ENCODE measurements around the gene RPGRIP1L. TPM values are rescaled to one million over a fixed set of nuclear protein-coding genes. Genes with fewer than 3 reads are reported as not detected.
"Not testable (repeated sequence)": the region's sequence is repeated elsewhere in the genome, so short reads cannot be mapped to it uniquely, and the experiment has no call there.

Gene RPGRIP1L
- total and polyA plus RNA-seq, 12 donors: 2.6 to 11.6 (median 6.6) TPM

DNA sequence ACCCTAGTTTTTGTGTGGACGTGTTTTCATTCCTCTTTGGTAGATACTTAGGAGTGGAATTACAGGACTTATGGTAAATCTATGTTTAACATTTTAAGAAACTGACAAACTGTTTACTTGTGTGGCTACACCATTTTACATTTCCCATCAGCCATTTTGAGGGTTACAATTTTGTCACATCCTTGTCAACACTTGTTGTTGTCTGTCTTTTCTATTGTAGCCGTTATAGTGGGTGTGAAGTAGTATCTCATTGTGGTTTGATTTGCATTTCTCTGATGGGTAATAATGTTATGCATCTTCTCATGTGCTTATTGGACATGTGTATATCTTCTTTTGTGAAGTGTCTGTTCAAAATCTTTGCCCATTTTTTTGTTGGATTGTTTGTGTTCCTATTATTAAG, 4.8 kb upstream of the RPGRIP1L start:
- 85 to 91% (median 88%) methylated on average over 2 of the region's 2 CpGs for WGBS, 4 donors
- TF ChIP-seq CTCF (IDR thresholded peaks at IDR 0.05): no peak
- TF ChIP-seq POLR2A (IDR thresholded peaks at IDR 0.05): no peak
- Histone ChIP-seq H3K27me3 (no peaks in the 10 kb centered on the region), H3K9me3 (replicated peaks in 1 of 3) (no peaks in the 10 kb centered on the region), H3K36me3 (replicated peaks in 1 of 2) (no peaks in the 10 kb centered on the region), H3K4me1 (replicated peaks in 1 of 2) (peaks cover 17 to 40% of the 10 kb centered on the region in 2 donors), H3K27ac (no peak overlapping the region), H3K4me3 (no peak overlapping the region)
- intact Hi-C loops (cut with DNase I): no loop called here
- no peak for DNase-seq

DNA sequence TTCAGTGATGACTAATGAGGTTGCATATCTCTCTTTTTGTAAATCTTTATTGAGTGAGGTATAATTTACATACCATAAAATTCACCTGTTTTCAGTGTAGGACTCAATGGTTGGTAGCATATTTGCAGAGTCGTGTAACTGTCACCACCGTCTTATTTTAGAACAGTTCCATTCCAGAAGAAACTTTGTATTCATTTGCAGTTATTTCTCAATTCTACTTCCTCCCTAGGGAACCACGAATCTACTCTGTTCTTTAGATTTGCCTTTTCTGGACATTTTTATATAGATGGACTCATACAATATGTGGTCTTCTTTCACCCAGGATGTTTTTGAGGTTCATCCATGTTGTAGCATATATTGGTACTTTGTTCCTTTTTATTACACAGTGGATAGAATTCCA, 4.0 kb upstream of the RPGRIP1L start:
- no peak for DNase-seq
- peaks cover 14 to 37% of the 10 kb centered on the region in 2 donors for H3K4me1 ChIP-seq (replicated peaks in 1 of 2)
- no peaks in the 10 kb centered on the region for H3K27me3 ChIP-seq
- H3K36me3 ChIP-seq (replicated peaks in 1 of 2): no peaks in the 10 kb centered on the region
- H3K9me3 ChIP-seq (replicated peaks in 1 of 3): no peaks in the 10 kb centered on the region
- WGBS, 4 donors: 69 to 77% (median 73%) methylated on average over 3 of the region's 3 CpGs
- no peak overlapping the region for H3K4me3 ChIP-seq
- no peak overlapping the region for H3K27ac ChIP-seq
- no peak for TF ChIP-seq CTCF (IDR thresholded peaks at IDR 0.05)
- no peak for TF ChIP-seq POLR2A (IDR thresholded peaks at IDR 0.05)
- intact Hi-C loops (cut with DNase I): no loop called here

DNA sequence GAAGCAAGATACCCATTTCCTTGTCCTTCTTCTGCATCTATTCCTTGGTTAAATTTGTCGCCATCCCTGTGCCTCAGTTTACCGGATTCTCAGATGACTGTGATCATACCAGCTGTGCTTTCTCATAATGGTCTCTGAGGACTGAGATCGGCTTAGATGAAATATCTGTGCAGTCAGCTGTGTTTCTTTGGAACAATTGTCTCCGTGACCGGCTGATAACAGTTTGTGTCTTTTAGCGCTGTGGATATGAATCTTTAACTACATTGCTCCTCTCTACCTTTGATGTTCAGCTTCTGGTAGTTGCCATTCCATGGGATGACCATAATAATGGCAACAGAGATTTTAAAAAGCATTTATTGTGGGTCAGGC, 770 bp upstream of the RPGRIP1L start:
- Histone ChIP-seq H3K27me3 (no peaks in the 10 kb centered on the region), H3K4me3 (peak overlapping the region; percentile 38 to 76 (median 64)), H3K27ac (peak overlapping the region in 4 of 5 donors; percentile 60 to 81 (median 68)), H3K36me3 (replicated peaks in 1 of 2) (no peaks in the 10 kb centered on the region), H3K9me3 (replicated peaks in 1 of 3) (no peaks in the 10 kb centered on the region), H3K4me1 (replicated peaks in 1 of 2) (peaks cover 14 to 34% of the 10 kb centered on the region in 2 donors)
- intact Hi-C loops (cut with DNase I): no loop called here
- TF ChIP-seq POLR2A (IDR thresholded peaks at IDR 0.05): no peak
- no peak for TF ChIP-seq CTCF (IDR thresholded peaks at IDR 0.05)
- 9 to 20% (median 12%) methylated on average over 6 of the region's 6 CpGs for WGBS, 4 donors
- no peak for DNase-seq

DNA sequence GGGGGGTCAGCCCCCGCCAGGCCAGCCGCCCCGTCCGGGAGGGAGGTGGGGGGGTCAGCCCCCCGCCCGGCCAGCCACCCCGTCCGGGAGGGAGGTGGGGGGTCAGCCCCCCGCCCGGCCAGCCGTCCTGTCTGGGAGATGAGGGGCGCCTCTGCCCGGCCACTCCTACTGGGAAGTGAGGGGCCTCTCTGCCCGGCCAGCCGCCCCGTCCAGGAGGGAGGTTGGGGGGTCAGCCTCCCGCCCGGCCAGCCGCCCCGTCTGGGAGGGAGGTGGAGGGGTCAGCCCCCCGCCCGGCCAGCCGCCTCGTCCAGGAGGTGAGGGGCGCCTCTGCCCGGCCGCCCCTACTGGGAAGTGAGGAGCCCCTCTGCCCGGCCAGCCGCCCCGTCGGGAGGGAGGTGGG, 5.4 kb downstream of the RPGRIP1L start:
- H3K27ac ChIP-seq; intact Hi-C loops (cut with DNase I); H3K4me1 ChIP-seq (replicated peaks in 1 of 2); DNase-seq; H3K36me3 ChIP-seq (replicated peaks in 1 of 2); H3K27me3 ChIP-seq; H3K4me3 ChIP-seq; H3K9me3 ChIP-seq (replicated peaks in 1 of 3): not testable (repeated sequence)
- 96% methylated on average over 19 to 29 of the region's 31 CpGs; no CpG with 5 or more reads in 2 of the 4 donors for WGBS, 4 donors

DNA sequence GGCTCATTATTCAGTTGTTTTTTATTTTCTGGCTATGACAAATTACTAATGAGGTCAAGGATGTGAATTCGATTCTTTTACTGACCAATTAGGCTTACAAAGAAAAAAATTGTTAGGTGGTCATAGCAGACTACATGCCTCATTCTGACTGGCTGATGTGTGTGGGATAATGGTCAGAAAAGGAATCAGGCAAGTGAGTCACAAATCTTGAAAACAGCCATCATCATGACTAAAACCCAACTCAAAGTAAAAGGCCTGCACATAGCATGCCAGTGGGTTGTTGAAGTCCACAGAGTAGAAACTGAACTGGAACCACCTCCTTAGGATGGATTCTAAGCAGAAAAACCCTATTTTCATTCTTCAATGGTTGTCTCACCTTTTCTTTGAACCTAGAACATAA, 8.6 kb downstream of the RPGRIP1L start:
- TF ChIP-seq POLR2A (IDR thresholded peaks at IDR 0.05): no peak
- TF ChIP-seq CTCF (IDR thresholded peaks at IDR 0.05): no peak
- H3K27ac ChIP-seq: no peak overlapping the region
- intact Hi-C loops (cut with DNase I): no loop called here
- 38 to 59% (median 41%) methylated on average over 1 of the region's 1 CpG for WGBS, 4 donors
- DNase-seq: no peak
- H3K9me3 ChIP-seq (replicated peaks in 1 of 3): no peaks in the 10 kb centered on the region
- no peaks in the 10 kb centered on the region for H3K27me3 ChIP-seq
- H3K36me3 ChIP-seq (replicated peaks in 1 of 2): no peaks in the 10 kb centered on the region
- peaks cover 0 to 4% of the 10 kb centered on the region in 2 donors for H3K4me1 ChIP-seq (replicated peaks in 1 of 2)
- H3K4me3 ChIP-seq: no peak overlapping the region

All from adrenal gland (tissue), 12 donors.